ENCODE measurements around the gene SLIT1. TPM values are rescaled to one million over a fixed set of nuclear protein-coding genes. Genes with fewer than 3 reads are reported as not detected.

The SLIT1 gene
- total and polyA plus RNA-seq, 3 donors from 2014 or later, result 1.9 to 4.6 (median 2.5) TPM

DNA sequence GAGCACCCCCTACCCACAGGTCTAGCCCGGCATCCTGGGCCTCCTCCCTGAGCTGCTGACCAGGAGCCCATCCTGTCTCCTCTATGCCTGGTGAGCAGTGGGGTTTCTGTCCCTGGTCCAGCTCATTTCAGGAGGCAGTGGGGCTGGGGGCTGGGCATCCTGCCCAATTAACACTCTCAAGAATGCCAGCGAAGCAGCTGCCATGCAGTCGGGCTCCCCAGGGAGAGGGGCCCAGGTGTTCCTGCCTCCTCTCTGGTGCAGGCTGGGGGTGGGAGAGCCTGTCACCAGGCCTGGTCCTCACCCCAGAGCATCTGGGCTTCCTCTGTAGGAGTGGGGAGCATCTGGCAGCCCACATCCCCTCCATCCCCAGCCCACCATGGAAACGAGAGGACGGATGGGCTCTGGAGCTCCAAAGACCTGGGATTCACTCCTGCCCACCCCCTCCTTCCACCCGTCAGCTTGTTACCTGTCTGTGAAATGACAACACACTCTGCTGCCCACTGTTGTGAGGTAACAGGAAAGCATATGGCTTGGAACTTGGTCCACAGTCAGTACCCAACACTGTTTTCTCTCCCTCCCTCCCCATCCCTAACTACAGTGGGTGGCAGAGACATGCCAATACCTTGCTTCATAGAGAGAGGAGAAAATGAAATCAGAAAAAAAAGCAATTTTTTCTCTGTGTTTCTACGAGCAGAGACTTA lies 69.1 kb downstream of the SLIT1 start:
- Histone ChIP-seq H3K9me3 (no peaks in the 10 kb centered on the region), H3K27me3 (no peaks in the 10 kb centered on the region), H3K27ac (no peak overlapping the region), H3K4me1 (no peaks in the 10 kb centered on the region), H3K4me3 (no peak overlapping the region), H3K36me3 (ENCODE audit: low read depth, missing control alignments) (no peaks in the 10 kb centered on the region)
- WGBS, 2 donors, result 86 to 92% methylated on average over 4 to 7 of the region's 7 CpGs
- DNase-seq, result no peak
- intact Hi-C loops (cut with DNase I; ENCODE audit: low total_unique reads), result no loop called here
- TF ChIP-seq POLR2A (IDR thresholded peaks at IDR 0.05), result no peak
- TF ChIP-seq, protein P1, sequence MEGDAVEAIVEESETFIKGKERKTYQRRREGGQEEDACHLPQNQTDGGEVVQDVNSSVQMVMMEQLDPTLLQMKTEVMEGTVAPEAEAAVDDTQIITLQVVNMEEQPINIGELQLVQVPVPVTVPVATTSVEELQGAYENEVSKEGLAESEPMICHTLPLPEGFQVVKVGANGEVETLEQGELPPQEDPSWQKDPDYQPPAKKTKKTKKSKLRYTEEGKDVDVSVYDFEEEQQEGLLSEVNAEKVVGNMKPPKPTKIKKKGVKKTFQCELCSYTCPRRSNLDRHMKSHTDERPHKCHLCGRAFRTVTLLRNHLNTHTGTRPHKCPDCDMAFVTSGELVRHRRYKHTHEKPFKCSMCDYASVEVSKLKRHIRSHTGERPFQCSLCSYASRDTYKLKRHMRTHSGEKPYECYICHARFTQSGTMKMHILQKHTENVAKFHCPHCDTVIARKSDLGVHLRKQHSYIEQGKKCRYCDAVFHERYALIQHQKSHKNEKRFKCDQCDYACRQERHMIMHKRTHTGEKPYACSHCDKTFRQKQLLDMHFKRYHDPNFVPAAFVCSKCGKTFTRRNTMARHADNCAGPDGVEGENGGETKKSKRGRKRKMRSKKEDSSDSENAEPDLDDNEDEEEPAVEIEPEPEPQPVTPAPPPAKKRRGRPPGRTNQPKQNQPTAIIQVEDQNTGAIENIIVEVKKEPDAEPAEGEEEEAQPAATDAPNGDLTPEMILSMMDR (IDR thresholded peaks at IDR 0.05), result no peak

DNA sequence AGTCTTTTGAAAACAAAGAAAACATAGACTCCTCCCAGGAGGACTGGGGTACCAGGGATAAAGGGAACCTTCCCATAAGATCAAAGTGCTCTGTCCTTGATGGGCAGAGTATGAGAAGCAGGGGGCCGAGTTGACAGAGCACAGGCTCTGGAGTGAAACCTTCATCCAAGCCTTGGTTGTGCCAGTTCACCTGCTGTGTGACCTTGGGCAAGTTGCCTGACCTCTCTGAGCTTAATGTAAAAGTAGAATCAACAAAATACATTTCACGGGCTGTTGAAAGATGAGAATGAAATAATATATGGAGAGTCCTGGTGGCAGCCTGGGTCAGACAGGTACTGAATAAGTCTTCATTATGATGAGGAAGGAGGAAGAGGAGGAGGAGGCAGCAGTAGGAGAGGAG lies 69.9 kb downstream of the SLIT1 start:
- H3K9me3 ChIP-seq, result no peaks in the 10 kb centered on the region
- no peak for DNase-seq
- no peak overlapping the region for H3K4me3 ChIP-seq
- no peaks in the 10 kb centered on the region for H3K36me3 ChIP-seq (ENCODE audit: low read depth, missing control alignments)
- intact Hi-C loops (cut with DNase I; ENCODE audit: low total_unique reads), result no loop called here
- H3K4me1 ChIP-seq, result no peaks in the 10 kb centered on the region
- H3K27ac ChIP-seq, result no peak overlapping the region
- TF ChIP-seq, protein P1 (IDR thresholded peaks at IDR 0.05), result no peak
- no peak for TF ChIP-seq POLR2A (IDR thresholded peaks at IDR 0.05)
- WGBS, 2 donors, result 84 to 88% methylated on average over 2 of the region's 2 CpGs
- H3K27me3 ChIP-seq, result no peaks in the 10 kb centered on the region

DNA sequence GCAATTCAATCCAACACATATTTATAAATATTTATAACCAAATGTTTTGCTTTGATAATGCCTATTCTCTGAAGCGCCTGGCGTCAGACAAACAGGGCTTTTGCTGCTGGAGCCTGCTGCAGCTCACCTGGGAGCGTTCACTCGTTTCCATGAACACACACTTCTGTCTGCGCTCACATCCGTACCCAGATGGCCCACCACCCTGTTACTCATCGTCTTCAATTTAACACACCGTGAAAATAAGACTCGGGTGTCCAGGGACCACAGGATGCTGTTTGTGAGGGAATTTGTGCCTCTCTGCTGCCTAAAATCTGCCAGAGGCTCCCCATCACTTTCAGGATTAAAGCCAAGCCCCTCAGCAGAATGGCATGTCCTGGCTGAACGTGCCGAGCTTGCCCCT lies 74.1 kb downstream of the SLIT1 start:
- TF ChIP-seq, protein P1 (IDR thresholded peaks at IDR 0.05), result no peak
- TF ChIP-seq POLR2A (IDR thresholded peaks at IDR 0.05), result no peak
- H3K36me3 ChIP-seq (ENCODE audit: low read depth, missing control alignments), result no peaks in the 10 kb centered on the region
- DNase-seq, result no peak
- H3K9me3 ChIP-seq, result no peaks in the 10 kb centered on the region
- no peak overlapping the region for H3K4me3 ChIP-seq
- no peaks in the 10 kb centered on the region for H3K4me1 ChIP-seq
- WGBS, 2 donors, result 77 to 81% methylated on average over 11 of the region's 11 CpGs
- H3K27me3 ChIP-seq, result no peaks in the 10 kb centered on the region
- intact Hi-C loops (cut with DNase I; ENCODE audit: low total_unique reads), result no loop called here
- no peak overlapping the region for H3K27ac ChIP-seq

DNA sequence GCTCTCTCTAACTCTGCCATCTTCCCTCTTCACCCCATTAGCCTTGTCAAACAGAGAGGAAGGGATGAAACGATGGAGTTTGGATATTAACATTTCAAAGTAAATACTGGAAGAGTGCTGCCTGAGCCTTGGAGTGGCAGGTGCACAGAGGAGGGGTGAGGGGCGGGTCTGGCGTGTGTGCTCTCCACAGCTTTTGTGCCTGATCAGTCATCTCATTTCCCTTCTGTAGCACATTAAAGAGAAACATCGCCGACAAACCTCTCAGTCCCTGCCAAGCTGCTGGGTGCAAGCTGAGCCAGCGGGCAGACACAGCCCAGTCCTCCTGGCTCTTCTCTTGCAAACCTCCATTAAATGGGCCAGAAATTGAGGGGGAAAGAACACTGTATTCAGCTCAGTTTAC lies 76.2 kb downstream of the SLIT1 start:
- intact Hi-C loops (cut with DNase I; ENCODE audit: low total_unique reads), result no loop called here
- TF ChIP-seq, protein P1 (IDR thresholded peaks at IDR 0.05), result no peak
- no peak for TF ChIP-seq POLR2A (IDR thresholded peaks at IDR 0.05)
- no peaks in the 10 kb centered on the region for H3K4me1 ChIP-seq

DNA sequence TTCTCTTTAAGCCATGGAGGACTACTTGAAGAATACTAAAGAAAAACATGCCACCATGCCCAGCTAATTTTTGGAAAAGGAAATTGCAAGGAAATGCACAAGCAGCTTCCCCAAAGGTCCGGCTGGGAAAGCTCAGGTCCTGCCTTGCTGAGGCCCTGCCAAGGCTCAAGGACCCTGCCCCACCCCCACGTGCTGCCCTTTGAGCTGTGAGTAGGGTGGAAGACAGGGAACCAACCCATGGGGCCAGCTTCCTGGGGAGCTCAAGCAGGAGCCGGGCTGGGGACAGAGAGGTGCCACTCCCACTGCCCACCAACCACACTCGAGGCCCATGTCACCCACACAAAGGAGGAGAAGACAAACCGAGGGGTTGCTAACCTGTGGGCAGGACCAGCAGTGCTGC lies 78.2 kb downstream of the SLIT1 start:
- H3K4me3 ChIP-seq, result no peak overlapping the region
- no peaks in the 10 kb centered on the region for H3K27me3 ChIP-seq
- 65 to 82% methylated on average over 5 of the region's 5 CpGs for WGBS, 2 donors
- intact Hi-C loops (cut with DNase I; ENCODE audit: low total_unique reads), result no loop called here
- H3K4me1 ChIP-seq, result peaks cover 2% of the 10 kb centered on the region
- H3K27ac ChIP-seq, result no peak overlapping the region
- no peaks in the 10 kb centered on the region for H3K36me3 ChIP-seq (ENCODE audit: low read depth, missing control alignments)
- no peaks in the 10 kb centered on the region for H3K9me3 ChIP-seq
- no peak for DNase-seq
- no peak for TF ChIP-seq POLR2A (IDR thresholded peaks at IDR 0.05)
- TF ChIP-seq, protein P1 (IDR thresholded peaks at IDR 0.05), result no peak

More for the DNA sequence above, 76.2 kb downstream of the SLIT1 start:
- no peaks in the 10 kb centered on the region for H3K9me3 ChIP-seq
- H3K27ac ChIP-seq, result no peak overlapping the region
- no peak for DNase-seq
- WGBS, 2 donors, result 52 to 56% methylated on average over 6 of the region's 6 CpGs
- no peaks in the 10 kb centered on the region for H3K36me3 ChIP-seq (ENCODE audit: low read depth, missing control alignments)
- no peak overlapping the region for H3K4me3 ChIP-seq
- H3K27me3 ChIP-seq, result no peaks in the 10 kb centered on the region

Measured in testis (tissue), 3 donors.